Osteoblast (primary cell): Measurements from ENCODE around the gene DCAF15. TPM values are rescaled to one million over a fixed set of nuclear protein-coding genes. Genes with fewer than 3 reads are reported as not detected.
A peak's percentile ranks its signal among the peaks of the same experiment; 100 is the strongest.

Experiments used
- DNase-seq: peaks from one replicate; pipeline ENCODE4 v3.0.0; 2011; ENCODE audit warnings: low spot score, mixed read lengths; ENCODE audit not compliant: insufficient read length; ENCODE audit errors: missing footprints
- H2AFZ ChIP-seq: 2 replicates; pipeline ENCODE4 v1.6.0; 2011; ENCODE audit warnings: mild to moderate bottlenecking, low read length
- H3K27ac ChIP-seq: 2 replicates; pipeline ENCODE4 v1.5.1; 2011; ENCODE audit warnings: mild to moderate bottlenecking, low read depth, low read length, moderate library complexity
- H3K27me3 ChIP-seq: 2 replicates; pipeline ENCODE4 v1.6.0; 2012; ENCODE audit warnings: mild to moderate bottlenecking, control low read depth, inconsistent platforms, low read length, moderate library complexity; ENCODE audit not compliant: insufficient read depth
- H3K36me3 ChIP-seq: 2 replicates; pipeline ENCODE4 v1.5.1; 2011; ENCODE audit warnings: mild to moderate bottlenecking, low read length, control low read depth, moderate library complexity; ENCODE audit not compliant: insufficient read depth
- H3K4me1 ChIP-seq: 2 replicates; pipeline ENCODE4 v1.5.1; 2011; ENCODE audit warnings: mild to moderate bottlenecking, low read length, control low read depth, moderate library complexity; ENCODE audit not compliant: insufficient read depth
- H3K4me2 ChIP-seq: 2 replicates; pipeline ENCODE4 v1.6.0; 2011; ENCODE audit warnings: mild to moderate bottlenecking, low read length; ENCODE audit not compliant: insufficient read depth
- H3K4me3 ChIP-seq: fragments of 200-600 bp; sonication (generic); 3 replicates; pipeline ENCODE4 v1.5.1; 2012; ENCODE audit warnings: mild to moderate bottlenecking, low read length, inconsistent platforms; ENCODE audit not compliant: insufficient read depth
- H3K79me2 ChIP-seq: 2 replicates; pipeline ENCODE4 v1.6.0; 2012; ENCODE audit warnings: mild to moderate bottlenecking, low read length, control low read depth, inconsistent platforms; ENCODE audit not compliant: insufficient read depth
- H3K9me3 ChIP-seq: 2 replicates; pipeline ENCODE4 v1.5.1; 2011; ENCODE audit warnings: low read depth, low read length, control low read depth
- H4K20me1 ChIP-seq: 2 replicates; pipeline ENCODE4 v1.6.0; 2012; ENCODE audit warnings: mild to moderate bottlenecking, low read length, control low read depth; ENCODE audit not compliant: insufficient read depth
- total RNA-seq: library from RNA; depleted of rRNA; stranded (reverse); fragments of >200 nt; gene quantifications from 2 replicates; pipeline ENCODE4 v1.2.3, GENCODE V29; 2012
- TF ChIP-seq, protein P1 (sequence below): IDR thresholded peaks from 2 replicates; pipeline ENCODE4 v1.5.1; 2011; ENCODE audit warnings: mild to moderate bottlenecking, low read depth, low read length, moderate library complexity; ENCODE audit errors: extremely low read depth

DCAF15 gene
- total RNA-seq, 1 donor: 11.9 TPM

DNA sequence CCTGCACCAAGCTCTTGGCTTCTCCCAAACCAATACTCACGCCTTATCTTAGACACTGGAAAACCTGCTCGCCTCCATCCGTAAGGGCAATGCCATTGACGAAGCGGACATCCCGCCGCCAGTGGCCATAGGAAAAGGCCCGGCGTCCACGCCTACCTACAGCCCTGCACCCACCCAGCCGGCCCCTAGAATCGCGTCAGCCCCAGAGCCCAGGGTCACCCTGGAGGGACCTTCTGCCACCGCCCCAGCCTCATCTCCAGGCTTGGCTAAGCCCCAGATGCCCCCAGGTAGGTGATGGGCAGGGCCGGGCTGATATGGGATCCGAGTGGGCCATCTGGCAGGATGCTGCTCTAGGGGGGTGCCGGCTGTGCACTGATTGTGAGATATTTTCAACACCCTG lies 39.0 kb upstream of the DCAF15 start:
- Histone ChIP-seq H3K4me2 (no peak overlapping the region), H4K20me1 (no peaks in the 10 kb centered on the region), H3K36me3 (peaks cover 7% of the 10 kb centered on the region), H3K4me1 (no peaks in the 10 kb centered on the region), H3K79me2 (no peaks in the 10 kb centered on the region), H3K9me3 (no peaks in the 10 kb centered on the region), H2AFZ (no peak overlapping the region), H3K4me3 (no peak overlapping the region), H3K27ac (no peak overlapping the region), H3K27me3 (no peaks in the 10 kb centered on the region)
- peak; percentile 50 for DNase-seq
- TF ChIP-seq, protein P1, sequence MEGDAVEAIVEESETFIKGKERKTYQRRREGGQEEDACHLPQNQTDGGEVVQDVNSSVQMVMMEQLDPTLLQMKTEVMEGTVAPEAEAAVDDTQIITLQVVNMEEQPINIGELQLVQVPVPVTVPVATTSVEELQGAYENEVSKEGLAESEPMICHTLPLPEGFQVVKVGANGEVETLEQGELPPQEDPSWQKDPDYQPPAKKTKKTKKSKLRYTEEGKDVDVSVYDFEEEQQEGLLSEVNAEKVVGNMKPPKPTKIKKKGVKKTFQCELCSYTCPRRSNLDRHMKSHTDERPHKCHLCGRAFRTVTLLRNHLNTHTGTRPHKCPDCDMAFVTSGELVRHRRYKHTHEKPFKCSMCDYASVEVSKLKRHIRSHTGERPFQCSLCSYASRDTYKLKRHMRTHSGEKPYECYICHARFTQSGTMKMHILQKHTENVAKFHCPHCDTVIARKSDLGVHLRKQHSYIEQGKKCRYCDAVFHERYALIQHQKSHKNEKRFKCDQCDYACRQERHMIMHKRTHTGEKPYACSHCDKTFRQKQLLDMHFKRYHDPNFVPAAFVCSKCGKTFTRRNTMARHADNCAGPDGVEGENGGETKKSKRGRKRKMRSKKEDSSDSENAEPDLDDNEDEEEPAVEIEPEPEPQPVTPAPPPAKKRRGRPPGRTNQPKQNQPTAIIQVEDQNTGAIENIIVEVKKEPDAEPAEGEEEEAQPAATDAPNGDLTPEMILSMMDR: no peak

DNA sequence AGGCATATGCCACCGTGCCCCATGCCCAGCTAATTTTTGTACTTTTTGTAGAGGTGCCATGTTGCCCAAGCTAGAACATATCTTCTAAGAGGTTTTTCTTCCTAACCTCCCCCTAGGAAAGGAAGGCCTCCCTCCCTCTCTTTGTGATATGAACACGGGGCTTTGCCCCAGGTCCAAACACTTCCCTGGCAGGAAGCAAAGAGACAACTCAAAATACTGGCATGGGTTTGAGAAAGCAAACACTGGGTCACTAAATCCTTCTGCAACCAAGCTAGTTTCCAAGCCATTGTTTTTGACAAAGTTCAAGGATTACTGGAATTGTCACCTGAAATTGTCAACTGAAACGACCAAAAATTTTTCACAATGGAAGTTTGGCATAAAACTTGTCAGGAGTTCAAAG lies 37.5 kb upstream of the DCAF15 start:
- H3K27ac ChIP-seq: no peak overlapping the region
- H3K27me3 ChIP-seq: no peaks in the 10 kb centered on the region
- H3K4me1 ChIP-seq: no peaks in the 10 kb centered on the region
- H3K4me3 ChIP-seq: no peak overlapping the region
- no peaks in the 10 kb centered on the region for H3K79me2 ChIP-seq
- TF ChIP-seq, protein P1: no peak
- no peak overlapping the region for H3K4me2 ChIP-seq
- H3K36me3 ChIP-seq: peaks cover 10% of the 10 kb centered on the region
- H4K20me1 ChIP-seq: no peaks in the 10 kb centered on the region
- H2AFZ ChIP-seq: no peak overlapping the region
- no peak for DNase-seq
- no peaks in the 10 kb centered on the region for H3K9me3 ChIP-seq

DNA sequence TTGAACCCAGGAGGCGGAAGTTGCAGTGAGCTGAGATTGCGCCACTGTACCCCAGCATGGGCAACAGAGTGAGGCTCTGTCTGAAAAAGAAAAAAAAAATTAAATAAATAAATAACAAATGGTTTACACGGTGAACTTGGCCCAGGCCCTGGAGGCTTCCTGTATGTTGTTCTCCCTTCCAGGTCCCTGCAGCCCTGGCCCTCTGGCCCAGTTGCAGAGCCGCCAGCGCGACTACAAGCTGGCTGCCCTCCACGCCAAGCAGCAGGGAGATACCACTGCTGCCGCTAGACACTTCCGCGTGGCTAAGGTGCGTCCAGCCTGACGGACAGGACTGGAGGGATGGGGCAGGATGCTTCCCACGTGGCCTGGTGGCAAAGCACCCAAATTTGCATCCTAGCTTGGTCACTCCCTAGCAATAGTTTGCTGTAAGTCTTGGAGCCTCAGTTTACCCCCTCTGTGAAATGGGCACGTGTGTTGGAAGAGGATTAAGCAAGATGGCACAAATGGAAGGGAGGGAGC lies 34.4 kb upstream of the DCAF15 start:
- Histone ChIP-seq H3K27me3 (no peaks in the 10 kb centered on the region), H2AFZ (no peak overlapping the region), H3K27ac (no peak overlapping the region), H4K20me1 (no peaks in the 10 kb centered on the region), H3K9me3 (no peaks in the 10 kb centered on the region), H3K4me1 (no peaks in the 10 kb centered on the region), H3K4me2 (no peak overlapping the region), H3K79me2 (no peaks in the 10 kb centered on the region), H3K36me3 (peaks cover 27% of the 10 kb centered on the region), H3K4me3 (no peak overlapping the region)
- DNase-seq: no peak
- TF ChIP-seq, protein P1: no peak

DNA sequence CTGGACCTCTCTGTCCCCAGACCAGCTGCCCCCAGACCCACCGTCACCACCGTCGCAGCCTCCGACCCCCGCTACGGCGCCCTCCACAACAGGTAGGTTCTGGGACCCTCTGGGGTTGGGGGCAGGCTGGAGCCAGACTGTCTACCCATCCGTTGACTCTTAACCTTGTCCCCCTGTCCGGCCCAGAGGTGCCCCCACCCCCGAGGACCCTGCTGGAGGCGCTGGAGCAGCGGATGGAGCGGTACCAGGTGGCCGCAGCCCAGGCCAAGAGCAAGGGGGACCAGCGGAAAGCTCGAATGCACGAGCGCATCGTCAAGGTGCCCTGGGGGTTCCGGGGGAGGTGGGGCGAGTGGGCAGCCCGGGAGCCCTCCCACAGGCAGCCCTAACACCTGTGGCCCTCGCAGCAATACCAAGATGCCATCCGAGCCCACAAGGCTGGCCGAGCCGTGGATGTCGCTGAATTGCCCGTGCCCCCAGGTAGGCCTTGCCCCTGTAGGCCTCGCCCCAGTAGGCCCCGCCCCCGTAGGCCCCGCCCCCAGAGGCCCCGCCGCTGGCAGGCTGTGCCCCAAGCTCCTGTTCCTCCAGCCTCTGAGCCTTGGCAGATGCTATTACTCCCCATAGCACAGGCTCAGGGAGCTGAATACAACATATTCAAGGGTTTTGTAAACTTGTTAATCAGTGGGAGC lies 33.4 kb upstream of the DCAF15 start:
- Histone ChIP-seq H3K4me1 (no peaks in the 10 kb centered on the region), H3K4me3 (no peak overlapping the region), H3K4me2 (no peak overlapping the region), H3K36me3 (peaks cover 34% of the 10 kb centered on the region), H3K79me2 (no peaks in the 10 kb centered on the region), H4K20me1 (no peaks in the 10 kb centered on the region), H3K27ac (no peak overlapping the region), H3K27me3 (no peaks in the 10 kb centered on the region), H2AFZ (no peak overlapping the region), H3K9me3 (no peaks in the 10 kb centered on the region)
- TF ChIP-seq, protein P1: no peak
- DNase-seq: peak; percentile 45
